ENCODE results near the gene MYO1E.

GRCh38 chr15:59296181-59296617 is 76.5 kb downstream of the MYO1E start:
- TF ChIP-seq, protein P1, sequence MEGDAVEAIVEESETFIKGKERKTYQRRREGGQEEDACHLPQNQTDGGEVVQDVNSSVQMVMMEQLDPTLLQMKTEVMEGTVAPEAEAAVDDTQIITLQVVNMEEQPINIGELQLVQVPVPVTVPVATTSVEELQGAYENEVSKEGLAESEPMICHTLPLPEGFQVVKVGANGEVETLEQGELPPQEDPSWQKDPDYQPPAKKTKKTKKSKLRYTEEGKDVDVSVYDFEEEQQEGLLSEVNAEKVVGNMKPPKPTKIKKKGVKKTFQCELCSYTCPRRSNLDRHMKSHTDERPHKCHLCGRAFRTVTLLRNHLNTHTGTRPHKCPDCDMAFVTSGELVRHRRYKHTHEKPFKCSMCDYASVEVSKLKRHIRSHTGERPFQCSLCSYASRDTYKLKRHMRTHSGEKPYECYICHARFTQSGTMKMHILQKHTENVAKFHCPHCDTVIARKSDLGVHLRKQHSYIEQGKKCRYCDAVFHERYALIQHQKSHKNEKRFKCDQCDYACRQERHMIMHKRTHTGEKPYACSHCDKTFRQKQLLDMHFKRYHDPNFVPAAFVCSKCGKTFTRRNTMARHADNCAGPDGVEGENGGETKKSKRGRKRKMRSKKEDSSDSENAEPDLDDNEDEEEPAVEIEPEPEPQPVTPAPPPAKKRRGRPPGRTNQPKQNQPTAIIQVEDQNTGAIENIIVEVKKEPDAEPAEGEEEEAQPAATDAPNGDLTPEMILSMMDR (conservative IDR thresholded peaks at IDR 0.05 in 1 of 2, IDR thresholded peaks at IDR 0.05 in 1 of 2; ENCODE audit: extremely low read depth in 1 of 2, insufficient read depth in 1 of 2, low read depth in 1 of 2, low read length in 2 of 2) = no peak
- no peak for TF ChIP-seq EZH2 (IDR thresholded peaks at IDR 0.05; ENCODE audit: borderline replicate concordance, low read length)

Data from mammary epithelial cell (primary cell).